ENCODE results near the gene TINAGL1. TPM values are rescaled to one million over a fixed set of nuclear protein-coding genes. Genes with fewer than 3 reads are reported as not detected.

Gene TINAGL1
- total and polyA plus RNA-seq, 2 of the 13 experiments (the other 11 are each of a cell fraction or from before 2014, with no cell fraction given) = 24.7 to 76.8 TPM

GRCh38 chr1:31575369-31576140, 760 bp upstream of the TINAGL1 start (continued):
- peak; percentile 41; the same call in 1 of the 2 replicates for TF ChIP-seq HMG20A (CRISPR knock-in tag; IDR thresholded peaks at IDR 0.05; ENCODE audit: borderline replicate concordance)
- TF ChIP-seq NFKBIZ (CRISPR knock-in tag; IDR thresholded peaks at IDR 0.05) = peak; percentile 39; the same call in 1 of the 2 replicates
- TF ChIP-seq ZNF232 (CRISPR knock-in tag; IDR thresholded peaks at IDR 0.05; ENCODE audit: borderline replicate concordance) = peak; percentile 33; the same call in 1 of the 2 replicates
- TF ChIP-seq PLRG1 (conservative IDR thresholded peaks at IDR 0.05) = no peak
- peak; percentile 91 for TF ChIP-seq ZFX (CRISPR knock-in tag; IDR thresholded peaks at IDR 0.05; ENCODE audit: low read depth)
- TF ChIP-seq MAZ (IDR thresholded peaks at IDR 0.05; ENCODE audit: borderline replicate concordance, low read depth, low read length) = no peak
- TF ChIP-seq MAZ (CRISPR knock-in tag; IDR thresholded peaks at IDR 0.05; ENCODE audit: low read depth) = no peak
- TF ChIP-seq KDM6A (CRISPR knock-in tag; IDR thresholded peaks at IDR 0.05; ENCODE audit: low read depth) = peak; percentile 78
- peak; percentile 81; the same call in 1 of the 2 replicates for TF ChIP-seq HIVEP1 (CRISPR knock-in tag; IDR thresholded peaks at IDR 0.05)
- no peak; the same call in 1 of the 2 replicates for TF ChIP-seq ZBED4 (CRISPR knock-in tag; IDR thresholded peaks at IDR 0.05; ENCODE audit: borderline replicate concordance)
- TF ChIP-seq ZFP36L1 (CRISPR knock-in tag; IDR thresholded peaks at IDR 0.05) = 0 out of 2 replicates have a peak, but pooled peaks have one; percentile 32
- no peak for TF ChIP-seq KAT7 (CRISPR knock-in tag; IDR thresholded peaks at IDR 0.05; ENCODE audit: borderline replicate concordance)
- TF ChIP-seq SNAPC4 (CRISPR knock-in tag; IDR thresholded peaks at IDR 0.05) = no peak
- no peak for TF ChIP-seq SRF (IDR thresholded peaks at IDR 0.05; ENCODE audit: low read depth, low read length)
- peak; percentile 68 for TF ChIP-seq ZBTB21 (CRISPR knock-in tag; IDR thresholded peaks at IDR 0.05)
- TF ChIP-seq ZBTB3 (CRISPR knock-in tag; IDR thresholded peaks at IDR 0.05; ENCODE audit: borderline replicate concordance, low read depth) = no peak
- no peak for TF ChIP-seq YEATS2 (CRISPR knock-in tag; IDR thresholded peaks at IDR 0.05; ENCODE audit: borderline replicate concordance)
- TF ChIP-seq ZNF264 (CRISPR knock-in tag; IDR thresholded peaks at IDR 0.05) = peak; percentile 63
- TF ChIP-seq ZNF713 (CRISPR knock-in tag; IDR thresholded peaks at IDR 0.05) = no peak
- TF ChIP-seq NONO (IDR thresholded peaks at IDR 0.05) = no peak
- peak; percentile 51; the same call in 1 of the 2 replicates for TF ChIP-seq NONO (CRISPR knock-in tag; conservative IDR thresholded peaks at IDR 0.05)

All from HepG2 (cell line).